Measurements from ENCODE around the gene SLC13A3.

- TF ChIP-seq POLR2A (IDR thresholded peaks at IDR 0.05) (no peak), CTCF (IDR thresholded peaks at IDR 0.05) (no peak)
Measured at GRCh38 chr20:46660487-46660886, 9.2 kb upstream of the SLC13A3 start.
